ENCODE results near the gene UAP1. TPM values are rescaled to one million over a fixed set of nuclear protein-coding genes. Genes with fewer than 3 reads are reported as not detected.

Gene UAP1
- total RNA-seq, 1 experiment from 2014 or later: 479 TPM

- POLR2A ChIA-PET: interaction anchor here (1.3 kb wide), 1 partner anchor 10 kb away, joined by 3 read pairs; no protein-coding TSS in a partner anchor
These were observed 64.6 kb downstream of the UAP1 start for GRCh38 chr1:162626094-162626493.

GRCh38 chr1:162626761-162627160 is 65.2 kb downstream of the UAP1 start:
- TF ChIP-seq CTCF (IDR thresholded peaks at IDR 0.05; ENCODE audit: unreplicated experiment): no peak
- ChIA-PET CTCF (interaction anchor here (0.5 to 5.0 kb wide), 13 partner anchors 9 to 562 kb away, joined by 3 to 30 read pairs (median 3); no protein-coding TSS in a partner anchor), POLR2A (interaction anchor here (1.3 kb wide), 1 partner anchor 9 kb away, joined by 3 read pairs; no protein-coding TSS in a partner anchor)
- Mint-ChIP-seq H3K4me1 (ENCODE audit: insufficient read depth, unreplicated experiment) (peaks cover 13% of the 10 kb centered on the region), H3K27me3 (ENCODE audit: insufficient read depth, unreplicated experiment) (no peaks in the 10 kb centered on the region), H3K36me3 (ENCODE audit: insufficient read depth, unreplicated experiment) (no peaks in the 10 kb centered on the region), H3K4me3 (ENCODE audit: unreplicated experiment) (no peak overlapping the region), H3K27ac (ENCODE audit: low read depth, unreplicated experiment) (no peak overlapping the region), H3K9me3 (ENCODE audit: unreplicated experiment) (no peaks in the 10 kb centered on the region)
- no TSS peak for BruUV-seq (replicated peaks)
- intact Hi-C loops (cut with micrococcal nuclease): loop anchor here (5.0 kb wide), 1 partner anchor 569 kb away; no protein-coding TSS in a partner anchor
- DNase-seq (ENCODE audit: unreplicated experiment): no peak

More at GRCh38 chr1:162626094-162626493, 64.6 kb downstream of the UAP1 start:
- no peaks in the 10 kb centered on the region for H3K9me3 Mint-ChIP-seq (ENCODE audit: unreplicated experiment)
- no peak for TF ChIP-seq CTCF (IDR thresholded peaks at IDR 0.05; ENCODE audit: unreplicated experiment)
- no peak overlapping the region for H3K4me3 Mint-ChIP-seq (ENCODE audit: unreplicated experiment)
- no peak for DNase-seq (ENCODE audit: unreplicated experiment)
- H3K4me1 Mint-ChIP-seq (ENCODE audit: insufficient read depth, unreplicated experiment): peaks cover 12% of the 10 kb centered on the region
- BruUV-seq (replicated peaks): no TSS peak
- H3K27me3 Mint-ChIP-seq (ENCODE audit: insufficient read depth, unreplicated experiment): no peaks in the 10 kb centered on the region
- intact Hi-C loops (cut with micrococcal nuclease): loop anchor here (5.0 kb wide), 1 partner anchor 569 kb away; no protein-coding TSS in a partner anchor
- peak overlapping the region; percentile 26 for H3K27ac Mint-ChIP-seq (ENCODE audit: low read depth, unreplicated experiment)
- H3K36me3 Mint-ChIP-seq (ENCODE audit: insufficient read depth, unreplicated experiment): no peaks in the 10 kb centered on the region
- CTCF ChIA-PET: interaction anchor here (0.5 to 5.0 kb wide), 10 partner anchors 9 to 589 kb away, joined by 3 to 30 read pairs (median 4); no protein-coding TSS in a partner anchor

- CTCF ChIA-PET: interaction anchor here (0.6 to 3.4 kb wide), 7 partner anchors 10 to 173 kb away, joined by 3 to 14 read pairs (median 4); no protein-coding TSS in a partner anchor
These were observed 66.3 kb downstream of the UAP1 start for GRCh38 chr1:162627662-162628296.

More at GRCh38 chr1:162627662-162628296, 66.3 kb downstream of the UAP1 start:
- no peak overlapping the region for H3K4me3 Mint-ChIP-seq (ENCODE audit: unreplicated experiment)
- no peaks in the 10 kb centered on the region for H3K27me3 Mint-ChIP-seq (ENCODE audit: insufficient read depth, unreplicated experiment)
- H3K9me3 Mint-ChIP-seq (ENCODE audit: unreplicated experiment): no peaks in the 10 kb centered on the region
- DNase-seq (ENCODE audit: unreplicated experiment): peak; percentile 71
- no peak overlapping the region for H3K27ac Mint-ChIP-seq (ENCODE audit: low read depth, unreplicated experiment)
- no TSS peak for BruUV-seq (replicated peaks)
- peak; percentile 55 for TF ChIP-seq CTCF (IDR thresholded peaks at IDR 0.05; ENCODE audit: unreplicated experiment)
- intact Hi-C loops (cut with micrococcal nuclease): loop anchor here (5.0 kb wide), 1 partner anchor 570 kb away; no protein-coding TSS in a partner anchor
- peaks cover 17% of the 10 kb centered on the region for H3K4me1 Mint-ChIP-seq (ENCODE audit: insufficient read depth, unreplicated experiment)
- H3K36me3 Mint-ChIP-seq (ENCODE audit: insufficient read depth, unreplicated experiment): no peaks in the 10 kb centered on the region
- POLR2A ChIA-PET: interaction anchor here (0.7 to 1.0 kb wide), 2 partner anchors 65 to 68 kb away, joined by 3 read pairs; no protein-coding TSS in a partner anchor
